NCI-H345 (cell line): Measurements from ENCODE around the gene GADD45B.

ENCODE experiments used
- DNase-seq: peaks from one replicate; lab custom pipeline; 2025; lab: John Stamatoyannopoulos, UW

GADD45B gene

GRCh38 chr19:2475702-2476450 lies at the start of gene GADD45B:
GADD45B (plus strand) TSS chr19:2476127; CDS start chr19:2476359, 232 bp downstream.
- peak; percentile 96 for DNase-seq

GRCh38 chr19:2426611-2427428 lies 49.1 kb upstream of the GADD45B start:
- DNase-seq: peak; percentile 25

DNA sequence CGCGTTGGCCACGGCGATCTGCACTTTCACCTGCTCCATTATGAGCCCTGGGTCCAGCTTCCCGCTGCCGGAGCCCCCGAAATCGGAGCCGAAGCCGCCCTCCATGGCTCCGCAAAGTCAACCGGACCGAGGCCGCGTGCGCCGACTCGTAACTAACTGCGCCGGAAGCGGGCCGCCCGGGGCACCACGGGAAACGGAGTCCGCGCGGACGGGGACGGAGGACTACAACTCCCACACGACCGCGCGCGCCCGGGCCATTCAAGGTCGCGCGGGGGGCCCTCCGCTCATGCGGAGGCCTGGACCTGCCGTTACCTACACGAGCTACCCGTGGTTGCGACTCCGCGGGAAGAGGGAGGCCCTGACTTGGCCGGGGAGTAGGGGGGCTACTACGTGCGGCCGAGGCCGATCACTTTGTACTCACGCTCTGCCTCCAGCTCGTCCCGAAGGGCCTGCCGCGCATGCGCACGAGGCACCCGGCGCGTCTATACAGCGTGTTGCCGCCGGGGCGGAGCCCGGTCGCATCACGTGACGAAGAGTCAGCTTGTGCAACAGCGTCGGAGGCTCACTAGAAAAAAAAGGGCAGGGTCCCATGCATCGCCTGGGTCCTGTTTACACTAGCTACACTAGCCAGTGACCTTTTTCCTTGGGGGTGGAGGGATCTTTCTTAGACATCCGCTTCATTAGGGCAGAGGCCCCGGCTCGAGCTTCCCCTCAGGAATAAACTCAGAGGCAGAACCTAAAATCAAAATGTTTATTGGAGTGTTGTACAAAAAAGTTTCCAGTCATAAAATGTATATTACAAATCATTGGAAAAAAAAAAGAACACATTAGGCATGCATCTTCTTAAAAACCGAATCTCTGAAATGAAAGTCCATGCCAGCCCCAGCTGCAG lies 48.3 kb upstream of the GADD45B start, which contains the start of gene TIMM13:
Gene TIMM13, minus strand, starts transcription at position 158 of the 892 bp plus-strand sequence. Its CDS starts 53 bp downstream, at position 105.
- peak; percentile 96 for DNase-seq

DNA sequence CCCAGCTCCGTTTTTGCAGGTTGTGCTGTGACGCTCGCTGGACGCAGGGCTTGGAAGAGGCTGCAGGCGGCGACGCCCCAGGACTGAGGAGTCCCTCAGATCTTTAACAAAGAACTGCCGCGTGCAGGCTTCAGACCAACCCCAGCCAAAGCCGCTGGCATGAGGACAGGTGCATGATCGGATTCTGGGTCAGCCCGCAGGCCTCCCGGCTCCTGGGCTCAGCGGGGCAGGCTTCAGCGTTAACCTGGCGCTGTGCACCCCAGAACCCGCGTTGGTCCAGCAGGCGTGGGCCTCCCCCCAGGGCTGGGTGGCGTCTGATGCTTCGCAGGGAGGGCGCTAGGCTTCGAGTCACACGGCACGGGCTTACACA lies 47.6 kb upstream of the GADD45B start:
- DNase-seq: peak; percentile 43

DNA sequence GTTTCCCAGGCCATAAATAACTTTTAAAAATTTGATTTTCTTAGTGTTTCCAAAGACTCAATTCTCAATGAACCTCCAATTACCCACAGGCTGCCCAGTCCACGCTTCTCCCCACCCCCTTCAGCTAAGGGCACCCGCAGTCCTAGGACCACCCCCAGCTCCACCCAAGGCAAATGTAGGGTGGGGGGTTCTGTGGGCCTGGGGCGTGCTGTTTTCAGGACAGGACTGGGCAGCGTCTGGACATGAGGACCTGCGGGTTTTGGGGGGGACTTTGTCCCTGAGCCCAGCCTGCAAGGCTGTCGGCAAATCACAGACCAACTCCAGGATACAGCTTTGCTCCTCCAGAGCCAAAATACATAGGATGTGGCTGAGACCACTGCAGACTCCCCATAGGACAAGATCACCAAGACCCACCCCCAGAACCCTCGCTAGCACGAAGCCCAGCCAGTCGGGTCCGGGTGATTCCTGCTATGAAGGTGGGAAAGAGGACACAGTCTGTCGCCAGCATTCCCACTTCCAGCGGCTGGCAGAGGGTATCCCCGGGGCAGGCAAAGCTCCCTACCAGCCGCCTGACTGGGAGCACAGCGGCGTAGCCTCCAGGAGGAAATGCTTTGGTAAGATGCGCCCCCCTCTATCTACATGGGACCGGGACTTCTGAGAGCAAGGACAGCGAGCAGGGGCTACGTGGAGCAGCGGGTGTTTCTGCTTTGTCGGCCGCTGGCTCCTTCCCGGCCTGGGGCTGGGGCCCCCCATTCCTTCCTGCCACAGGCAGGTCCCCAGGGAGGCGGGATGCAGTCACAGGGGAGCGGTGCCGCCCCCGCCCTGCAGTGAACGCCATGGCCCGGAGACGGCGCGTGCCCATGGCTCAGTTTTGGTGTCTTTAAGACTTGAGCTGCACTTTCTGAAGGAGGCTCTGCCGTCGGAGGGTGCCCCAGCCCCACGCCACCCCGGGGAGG lies 46.9 kb upstream of the GADD45B start:
- DNase-seq: no peak

GRCh38 chr19:2429917-2430535 lies 45.9 kb upstream of the GADD45B start:
- DNase-seq: no peak

DNA sequence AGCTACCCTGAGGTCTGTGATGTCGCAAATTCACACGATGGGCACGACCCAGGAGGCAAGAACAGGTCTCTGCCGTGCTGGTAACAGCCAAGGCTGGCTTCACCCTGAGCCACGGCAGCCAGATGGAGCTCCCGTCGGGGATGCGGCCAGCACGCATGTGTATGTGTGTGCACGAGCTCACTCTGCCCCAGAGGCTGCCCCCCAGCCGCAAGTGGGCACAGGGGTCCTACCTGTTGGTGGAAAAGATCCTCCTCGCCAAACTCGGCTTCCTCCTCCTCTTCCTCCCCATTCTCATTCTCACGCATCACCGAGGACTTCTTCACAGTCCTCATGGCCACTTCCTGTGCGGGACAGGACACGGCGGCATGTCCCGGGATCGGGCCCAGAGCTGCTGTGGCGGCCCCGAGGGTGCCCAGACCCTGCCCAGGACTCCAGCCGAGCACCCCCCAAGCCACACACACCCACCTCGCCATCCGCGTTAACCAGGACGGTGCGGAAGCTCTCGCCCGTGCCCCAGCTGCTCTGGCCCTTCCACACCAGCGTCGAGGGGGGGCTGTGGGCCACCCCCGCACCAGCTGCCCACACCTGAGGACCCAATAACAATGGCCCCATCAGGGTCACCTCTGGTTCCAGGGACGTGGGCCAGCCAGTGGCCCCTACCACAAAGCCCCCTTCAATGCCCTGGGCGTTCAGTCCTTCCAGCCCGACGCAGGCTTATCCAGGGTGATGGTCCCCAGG lies 44.4 kb upstream of the GADD45B start:
- DNase-seq: no peak

DNA sequence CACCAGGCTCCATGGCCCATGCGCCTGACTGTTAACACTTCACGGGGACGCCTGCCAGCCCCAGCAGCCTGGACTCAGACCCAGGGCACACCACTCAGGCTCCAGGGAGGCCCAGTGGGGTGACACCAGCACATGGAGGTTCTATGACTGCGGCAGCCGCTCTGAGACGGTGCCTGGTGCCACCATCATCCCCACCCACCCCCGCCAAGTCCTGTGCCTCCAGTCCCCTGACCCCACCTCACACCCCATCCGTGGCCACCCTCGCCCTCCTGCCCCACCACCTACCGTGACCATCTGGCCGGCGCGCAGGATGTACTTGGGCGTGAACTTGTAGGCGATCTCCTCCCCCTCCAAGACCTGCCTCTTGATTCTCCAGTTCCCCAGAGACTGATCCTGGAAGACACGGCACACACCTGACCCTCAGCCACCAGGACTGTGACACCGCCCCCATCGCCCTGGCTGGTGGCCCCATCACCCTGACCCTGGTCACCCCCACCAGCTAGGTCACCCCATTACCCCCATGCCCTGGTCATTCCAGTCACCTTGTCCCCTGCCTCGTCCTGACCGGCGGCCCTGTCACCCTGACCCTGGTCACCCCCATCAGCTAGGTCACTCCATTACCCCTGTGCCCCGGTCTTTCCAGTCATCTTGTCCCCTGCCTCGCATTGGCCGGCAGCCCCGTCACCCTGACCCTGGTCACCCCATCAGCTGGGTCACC lies 43.6 kb upstream of the GADD45B start:
- no peak for DNase-seq

DNA sequence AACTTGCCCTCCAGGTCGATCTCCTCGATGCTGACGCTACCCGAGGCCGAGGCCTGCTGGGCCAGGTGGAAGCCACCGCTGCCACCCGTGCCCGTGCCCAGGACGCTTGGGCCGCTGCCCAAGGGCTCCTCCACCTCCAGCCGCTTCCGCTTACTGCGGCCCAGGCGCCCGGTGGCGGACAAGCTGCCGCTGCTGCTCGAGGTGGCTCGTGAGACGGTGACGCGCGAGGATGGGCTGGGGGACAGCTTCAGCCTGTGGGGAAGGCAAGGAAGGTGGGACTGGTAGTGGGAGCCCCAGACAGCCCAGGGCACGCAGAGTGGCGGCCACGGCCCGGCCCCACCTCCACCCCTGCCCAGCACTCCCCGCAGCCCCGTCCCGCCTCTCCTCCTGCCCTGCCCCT lies 42.1 kb upstream of the GADD45B start:
- no peak for DNase-seq

GRCh38 chr19:2434267-2434666 lies 41.7 kb upstream of the GADD45B start:
- DNase-seq: no peak

DNA sequence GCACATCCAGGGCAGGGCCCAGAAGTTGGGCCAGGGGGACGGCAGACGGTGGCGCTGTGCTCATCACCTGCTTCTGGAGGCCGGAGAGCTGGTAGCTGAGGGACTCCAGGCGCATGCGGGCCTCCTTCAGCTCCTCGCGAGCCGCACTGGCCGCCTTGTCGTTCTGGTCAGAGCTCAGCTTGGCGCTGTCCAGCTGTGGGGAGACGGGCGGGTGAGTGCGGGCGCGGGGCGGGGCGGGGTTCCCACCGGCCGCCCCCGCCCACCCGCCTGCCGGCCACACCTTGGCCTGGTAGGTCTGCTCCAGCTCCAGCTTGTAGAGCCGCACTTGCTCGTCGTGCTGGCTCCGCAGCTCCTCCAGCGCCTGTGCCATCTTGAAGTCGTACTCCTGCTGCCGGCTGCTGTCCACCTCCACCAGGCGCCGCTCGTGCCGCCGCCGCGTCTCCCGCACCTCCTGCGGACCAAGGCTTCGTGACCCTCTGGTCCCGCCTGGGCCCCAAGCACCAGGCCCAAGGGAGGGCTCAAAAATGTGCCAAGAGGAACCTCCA lies 41.1 kb upstream of the GADD45B start:
- DNase-seq: no peak

- no peak for DNase-seq
These were observed 39.5 kb upstream of the GADD45B start for GRCh38 chr19:2436384-2436783.

GRCh38 chr19:2436926-2437325 lies 39.0 kb upstream of the GADD45B start:
- DNase-seq: no peak

GRCh38 chr19:2438178-2438577 lies 37.7 kb upstream of the GADD45B start:
- no peak for DNase-seq

DNA sequence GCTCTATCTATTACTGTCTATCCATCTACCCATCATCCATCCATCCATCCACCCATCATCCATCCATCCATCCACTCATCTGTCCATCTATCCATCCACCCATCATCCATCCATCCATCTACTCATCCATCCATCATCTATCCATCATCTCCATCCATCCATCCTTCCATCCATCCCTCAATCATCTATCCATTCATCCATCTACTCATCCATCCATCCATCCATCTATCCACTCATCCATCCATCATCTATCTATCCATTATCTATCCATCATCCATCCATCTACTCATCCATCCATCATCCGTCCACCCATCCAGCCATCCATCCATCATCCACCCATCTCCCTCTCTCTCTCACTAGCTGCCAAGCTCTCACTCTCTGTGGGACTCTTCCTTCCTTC lies 35.4 kb upstream of the GADD45B start:
- DNase-seq: no peak

- DNase-seq: no peak
These were observed 34.7 kb upstream of the GADD45B start for GRCh38 chr19:2441096-2441752.

DNA sequence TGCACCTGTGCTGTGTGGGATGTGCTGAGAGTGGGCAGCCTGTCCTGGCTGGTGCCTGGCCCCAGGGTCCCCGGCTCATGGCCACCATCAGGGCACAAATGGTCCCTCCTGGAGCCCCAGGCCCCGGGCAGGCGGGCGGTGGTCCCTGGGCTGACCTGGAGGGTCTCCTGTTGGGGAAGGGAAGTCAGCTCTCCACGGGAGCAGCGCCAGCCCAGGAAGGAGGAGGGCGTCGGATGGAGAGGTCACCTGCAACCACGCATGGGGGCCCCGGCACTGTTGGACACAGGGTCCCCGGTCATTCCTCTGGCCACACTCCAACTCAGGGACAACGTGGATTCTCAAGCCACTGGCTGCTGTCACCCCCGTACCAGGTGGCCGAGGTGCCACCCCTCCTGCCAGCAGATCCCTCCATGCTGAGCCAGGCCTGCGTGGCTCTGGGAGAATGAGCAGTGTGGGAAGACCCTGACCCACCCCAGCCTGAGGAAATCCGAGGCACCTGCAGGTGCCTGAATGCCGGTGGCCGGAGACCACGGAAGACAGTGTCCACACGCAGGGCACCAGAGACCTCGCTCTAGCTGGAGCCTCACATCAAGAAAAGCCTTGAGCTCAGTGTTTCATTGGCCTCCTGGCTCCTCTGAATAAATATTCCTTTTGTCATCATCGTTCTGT lies 32.7 kb upstream of the GADD45B start:
- no peak for DNase-seq

- DNase-seq: no peak
These were observed 32.1 kb upstream of the GADD45B start for GRCh38 chr19:2443785-2444182.
